Fibroblast of upper back skin (primary cell): Measurements from ENCODE around the gene EGF.
A peak's percentile ranks its signal among the peaks of the same experiment; 100 is the strongest.
"Not testable (repeated sequence)": the region's sequence is repeated elsewhere in the genome, so short reads cannot be mapped to it uniquely, and the experiment has no call there.

Source experiments
- DNase-seq: peaks from one replicate; pipeline ENCODE4 v3.0.0-alpha.2; 2013

The EGF gene

GRCh38 chr4:109912706-109913595, at the start of gene EGF:
EGF (plus strand) TSS chr4:109912883; CDS start chr4:109913336, 453 bp downstream.
- peak; percentile 62 for DNase-seq

- no peak for DNase-seq
Measured at GRCh38 chr4:109864134-109864533, 48.5 kb upstream of the EGF start.

GRCh38 chr4:109870061-109870460, 42.6 kb upstream of the EGF start:
- no peak for DNase-seq

- no peak for DNase-seq
Measured at GRCh38 chr4:109872065-109872464, 40.6 kb upstream of the EGF start.

GRCh38 chr4:109872950-109873656, 39.6 kb upstream of the EGF start:
- no peak for DNase-seq

- DNase-seq, result peak; percentile 66
Measured at GRCh38 chr4:109873791-109874514, 38.7 kb upstream of the EGF start.

GRCh38 chr4:109875106-109875505, 37.6 kb upstream of the EGF start:
- no peak for DNase-seq

- not testable (repeated sequence) for DNase-seq
Measured at GRCh38 chr4:109875553-109875952, 37.1 kb upstream of the EGF start.

GRCh38 chr4:109876634-109877265, 35.9 kb upstream of the EGF start:
- DNase-seq, result no peak

GRCh38 chr4:109877400-109877799, 35.3 kb upstream of the EGF start:
- no peak for DNase-seq

- DNase-seq, result no peak
Measured at GRCh38 chr4:109878355-109878754, 34.3 kb upstream of the EGF start.

- no peak for DNase-seq
Measured at GRCh38 chr4:109879081-109879480, 33.6 kb upstream of the EGF start.

- no peak for DNase-seq
Measured at GRCh38 chr4:109879636-109880314, 32.9 kb upstream of the EGF start.

- no peak for DNase-seq
Measured at GRCh38 chr4:109886303-109886702, 26.4 kb upstream of the EGF start.

GRCh38 chr4:109887071-109887470, 25.6 kb upstream of the EGF start:
- no peak for DNase-seq

- DNase-seq, result no peak
Measured at GRCh38 chr4:109890076-109890475, 22.6 kb upstream of the EGF start.

GRCh38 chr4:109902559-109903251, 10.0 kb upstream of the EGF start:
- DNase-seq, result no peak

GRCh38 chr4:109908731-109909130, 4.0 kb upstream of the EGF start:
- DNase-seq, result no peak

GRCh38 chr4:109910256-109910655, 2.4 kb upstream of the EGF start:
- no peak for DNase-seq

- DNase-seq, result no peak
Measured at GRCh38 chr4:109913596-109914241, 1.0 kb downstream of the EGF start.

GRCh38 chr4:109914322-109914721, 1.6 kb downstream of the EGF start:
- DNase-seq, result no peak
